ENCODE results near the gene ANP32A. TPM values are rescaled to one million over a fixed set of nuclear protein-coding genes. Genes with fewer than 3 reads are reported as not detected.

ANP32A gene
- polyA plus RNA-seq, 1 donor (not counting 4 experiments of a cell fraction or from before 2014, with no cell fraction given): 93.6 TPM

DNA sequence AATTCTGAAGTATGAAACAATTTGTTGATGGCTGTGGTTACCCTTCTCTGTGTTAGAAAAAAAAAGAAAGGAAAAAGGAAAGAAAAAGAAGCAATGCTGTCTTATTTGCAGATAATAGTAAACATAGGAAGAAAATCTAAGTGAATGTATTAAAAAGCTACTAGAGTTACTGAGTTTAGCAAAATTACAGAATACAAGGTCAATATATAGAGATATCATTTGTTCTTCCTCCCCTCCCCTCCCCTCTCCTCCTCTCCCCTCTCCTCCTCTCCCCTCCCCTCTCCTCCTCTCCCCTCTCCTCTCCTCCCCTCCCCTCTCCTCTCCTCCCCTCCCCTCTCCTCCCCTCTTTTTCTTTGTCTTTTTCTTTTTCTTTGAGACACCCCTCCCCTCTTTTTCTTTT, 69.1 kb downstream of the ANP32A start:
- Histone ChIP-seq H3K4me3 (ENCODE audit: control insufficient read depth in 2 of 3, extremely low read depth in 1 of 3, insufficient read depth in 2 of 3, low read depth in 1 of 3, low read length in 3 of 3) (no peak overlapping the region), H3K27ac (ENCODE audit: control insufficient read depth, insufficient read depth, low read length) (no peak overlapping the region), H3K4me1 (ENCODE audit: control insufficient read depth, extremely low read depth, insufficient read depth, low read length) (no peaks in the 10 kb centered on the region), H2AFZ (ENCODE audit: control insufficient read depth, low read length) (no peak overlapping the region), H3K9me1 (ENCODE audit: control insufficient read depth, extremely low read depth, insufficient read depth, low read length) (no peaks in the 10 kb centered on the region), H3K79me2 (ENCODE audit: control insufficient read depth, insufficient read depth, low read length) (no peaks in the 10 kb centered on the region), H3K27me3 (ENCODE audit: control insufficient read depth, extremely low read depth, insufficient read depth, low read length) (no peaks in the 10 kb centered on the region), H3K4me2 (ENCODE audit: control insufficient read depth, extremely low read depth, insufficient read depth, low read depth, low read length) (no peak overlapping the region), H3K36me3 (ENCODE audit: control insufficient read depth in 2 of 2, extremely low read depth in 1 of 2, insufficient read depth in 2 of 2, low read length in 2 of 2) (no peaks in the 10 kb centered on the region), H3K9ac (ENCODE audit: control insufficient read depth, extremely low read depth, insufficient read depth, low read length) (no peak overlapping the region), H3K9me3 (ENCODE audit: control insufficient read depth, low read depth, low read length) (no peaks in the 10 kb centered on the region), H4K20me1 (ENCODE audit: control insufficient read depth, extremely low read depth, insufficient read depth, low read length) (no peaks in the 10 kb centered on the region)
- dilution Hi-C loops (cut with MboI; ENCODE audit: extremely low pct_ligation_motif_present, low sequenced_read_pairs): no loop called here
- FAIRE-seq: no peak
- TF ChIP-seq EZH2 (IDR thresholded peaks at IDR 0.05; ENCODE audit: low read length): no peak
- TF ChIP-seq, protein P1, sequence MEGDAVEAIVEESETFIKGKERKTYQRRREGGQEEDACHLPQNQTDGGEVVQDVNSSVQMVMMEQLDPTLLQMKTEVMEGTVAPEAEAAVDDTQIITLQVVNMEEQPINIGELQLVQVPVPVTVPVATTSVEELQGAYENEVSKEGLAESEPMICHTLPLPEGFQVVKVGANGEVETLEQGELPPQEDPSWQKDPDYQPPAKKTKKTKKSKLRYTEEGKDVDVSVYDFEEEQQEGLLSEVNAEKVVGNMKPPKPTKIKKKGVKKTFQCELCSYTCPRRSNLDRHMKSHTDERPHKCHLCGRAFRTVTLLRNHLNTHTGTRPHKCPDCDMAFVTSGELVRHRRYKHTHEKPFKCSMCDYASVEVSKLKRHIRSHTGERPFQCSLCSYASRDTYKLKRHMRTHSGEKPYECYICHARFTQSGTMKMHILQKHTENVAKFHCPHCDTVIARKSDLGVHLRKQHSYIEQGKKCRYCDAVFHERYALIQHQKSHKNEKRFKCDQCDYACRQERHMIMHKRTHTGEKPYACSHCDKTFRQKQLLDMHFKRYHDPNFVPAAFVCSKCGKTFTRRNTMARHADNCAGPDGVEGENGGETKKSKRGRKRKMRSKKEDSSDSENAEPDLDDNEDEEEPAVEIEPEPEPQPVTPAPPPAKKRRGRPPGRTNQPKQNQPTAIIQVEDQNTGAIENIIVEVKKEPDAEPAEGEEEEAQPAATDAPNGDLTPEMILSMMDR (optimal IDR thresholded peaks at IDR 0.05 in 1 of 3, IDR thresholded peaks at IDR 0.05 in 1 of 3, conservative IDR thresholded peaks at IDR 0.05 in 1 of 3; ENCODE audit: extremely low read depth in 1 of 3, insufficient read depth in 2 of 3, low read length in 3 of 3): no peak
- DNase-seq (ENCODE audit: low read depth, low spot score): no peak

DNA sequence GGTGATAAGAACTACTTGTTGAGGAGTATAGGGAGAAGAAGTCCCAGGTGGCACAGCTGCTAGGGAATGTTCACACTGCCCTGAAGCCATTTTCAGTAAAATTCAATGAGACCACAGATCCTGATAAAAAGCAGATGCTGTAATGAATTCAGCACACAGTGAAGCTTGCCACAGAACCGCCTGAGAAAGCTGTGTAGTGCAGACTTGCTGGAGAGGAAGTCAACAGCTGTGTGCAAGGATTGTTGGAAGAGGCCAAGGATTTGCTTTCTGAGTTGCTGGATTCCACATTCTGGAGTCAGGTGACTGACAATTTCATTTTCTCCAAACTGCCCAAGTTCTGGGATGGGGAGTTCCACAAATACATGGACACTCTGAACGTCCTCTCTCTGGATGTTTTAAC, 70.9 kb downstream of the ANP32A start:
- Histone ChIP-seq H3K4me2 (ENCODE audit: control insufficient read depth, extremely low read depth, insufficient read depth, low read depth, low read length) (no peak overlapping the region), H2AFZ (ENCODE audit: control insufficient read depth, low read length) (no peak overlapping the region), H3K9me3 (ENCODE audit: control insufficient read depth, low read depth, low read length) (no peaks in the 10 kb centered on the region), H3K4me1 (ENCODE audit: control insufficient read depth, extremely low read depth, insufficient read depth, low read length) (no peaks in the 10 kb centered on the region), H3K9ac (ENCODE audit: control insufficient read depth, extremely low read depth, insufficient read depth, low read length) (no peak overlapping the region), H3K27ac (ENCODE audit: control insufficient read depth, insufficient read depth, low read length) (no peak overlapping the region), H3K27me3 (ENCODE audit: control insufficient read depth, extremely low read depth, insufficient read depth, low read length) (no peaks in the 10 kb centered on the region), H3K36me3 (ENCODE audit: control insufficient read depth in 2 of 2, extremely low read depth in 1 of 2, insufficient read depth in 2 of 2, low read length in 2 of 2) (no peaks in the 10 kb centered on the region), H3K4me3 (ENCODE audit: control insufficient read depth in 2 of 3, extremely low read depth in 1 of 3, insufficient read depth in 2 of 3, low read depth in 1 of 3, low read length in 3 of 3) (no peak overlapping the region), H3K9me1 (ENCODE audit: control insufficient read depth, extremely low read depth, insufficient read depth, low read length) (no peaks in the 10 kb centered on the region), H3K79me2 (ENCODE audit: control insufficient read depth, insufficient read depth, low read length) (no peaks in the 10 kb centered on the region), H4K20me1 (ENCODE audit: control insufficient read depth, extremely low read depth, insufficient read depth, low read length) (no peaks in the 10 kb centered on the region)
- TF ChIP-seq EZH2 (IDR thresholded peaks at IDR 0.05; ENCODE audit: low read length): no peak
- TF ChIP-seq, protein P1 (optimal IDR thresholded peaks at IDR 0.05 in 1 of 3, IDR thresholded peaks at IDR 0.05 in 1 of 3, conservative IDR thresholded peaks at IDR 0.05 in 1 of 3; ENCODE audit: extremely low read depth in 1 of 3, insufficient read depth in 2 of 3, low read length in 3 of 3): no peak
- dilution Hi-C loops (cut with MboI; ENCODE audit: extremely low pct_ligation_motif_present, low sequenced_read_pairs): no loop called here
- DNase-seq (ENCODE audit: low read depth, low spot score) (no peak), FAIRE-seq (no peak)
